Measurements from ENCODE around the gene RNF187.
A peak's percentile ranks its signal among the peaks of the same experiment; 100 is the strongest.
"Not testable (repeated sequence)": the region's sequence is repeated elsewhere in the genome, so short reads cannot be mapped to it uniquely, and the experiment has no call there.

RNF187 gene

DNA sequence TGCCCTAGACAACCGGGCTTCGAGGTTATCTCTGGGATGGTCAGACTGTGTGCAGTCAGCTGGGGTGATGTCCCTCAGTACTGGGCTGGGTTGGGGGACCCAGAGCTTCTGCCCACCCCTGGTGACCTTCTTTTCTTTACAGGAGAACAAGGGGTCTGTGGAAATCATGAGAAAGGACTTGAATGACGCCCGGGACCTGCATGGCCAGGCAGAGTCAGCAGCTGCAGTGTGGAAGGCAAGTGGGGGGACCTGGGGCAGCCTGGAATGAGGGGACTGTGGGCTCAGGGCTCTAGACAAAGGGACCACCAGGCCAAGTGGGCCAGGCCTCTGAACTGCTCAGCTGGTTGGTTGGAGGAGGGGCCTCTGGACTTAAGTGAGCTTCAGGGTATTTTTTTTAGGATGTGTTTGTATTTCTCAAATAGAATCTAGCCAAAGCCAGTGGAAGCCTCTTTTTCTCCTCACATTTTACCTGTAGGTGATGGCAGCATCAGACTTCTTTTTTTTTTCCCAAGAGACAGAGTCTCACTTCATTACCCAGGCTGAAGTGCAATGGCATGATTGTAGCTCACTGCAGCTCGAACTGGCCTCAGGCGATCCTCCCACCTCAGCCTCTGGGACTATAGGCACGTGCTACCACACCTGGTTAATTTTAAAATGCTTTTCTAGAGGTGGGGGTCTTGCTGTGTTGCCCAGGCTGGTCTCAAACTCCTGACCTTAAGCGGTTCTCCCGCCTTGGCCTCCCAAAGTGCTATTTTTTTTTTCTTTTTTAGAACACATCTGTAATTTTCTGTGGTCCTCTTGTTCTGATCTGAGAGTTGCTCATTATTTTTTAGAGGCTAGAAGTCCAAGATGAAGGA is 1.9 kb downstream of the RNF187 start:
- DNase-seq = no peak

DNA sequence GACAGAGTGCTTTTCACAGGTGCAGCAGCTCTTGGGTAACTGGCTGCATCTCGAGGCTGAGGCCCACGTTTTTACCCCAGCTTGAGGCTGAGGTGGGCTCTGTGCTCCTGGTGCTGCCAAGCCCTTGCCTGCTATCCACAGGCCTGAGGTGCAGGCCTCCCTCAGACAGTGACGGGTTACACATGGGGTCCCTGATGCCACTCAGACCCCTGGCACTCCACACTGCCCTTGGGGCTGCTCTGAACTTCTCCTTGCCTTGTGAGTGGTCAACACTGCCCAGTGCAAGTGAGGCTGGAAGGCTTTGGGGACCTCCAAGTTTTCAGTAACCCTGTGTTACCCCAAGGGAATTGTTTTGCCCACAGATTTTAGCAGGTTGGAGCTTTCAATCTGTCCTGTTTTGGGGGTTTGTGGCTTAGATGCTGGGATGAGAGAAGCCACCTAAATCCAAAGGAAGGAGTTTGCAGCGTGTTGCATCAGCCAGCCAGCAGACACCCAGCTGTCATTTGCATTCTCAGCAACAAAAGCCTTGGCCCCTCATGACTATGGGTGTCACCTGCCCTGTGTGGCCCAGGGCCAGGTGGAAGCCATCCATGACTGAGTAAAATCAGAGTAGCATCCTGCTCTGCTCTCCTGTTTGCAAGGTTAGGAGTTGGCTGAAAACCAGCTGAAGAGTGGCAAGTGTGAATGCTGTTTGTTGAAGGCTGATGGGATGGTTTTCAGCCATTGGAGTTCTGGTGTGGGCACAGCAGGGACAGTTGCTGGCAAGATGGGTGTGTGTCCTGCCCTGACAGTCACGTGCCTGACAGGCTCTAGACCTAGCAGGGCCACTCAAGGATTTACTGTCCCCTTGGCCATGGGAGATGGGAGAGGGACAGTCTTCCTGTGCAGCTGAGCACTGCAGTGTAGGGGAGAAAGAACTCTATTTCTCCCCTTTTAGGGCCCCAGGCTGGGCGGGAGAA is 3.2 kb downstream of the RNF187 start:
- no peak for DNase-seq

GRCh38 chr1:228493141-228494043 is 6.2 kb downstream of the RNF187 start:
- no peak for DNase-seq

GRCh38 chr1:228494044-228494353 is 6.8 kb downstream of the RNF187 start:
- no peak for DNase-seq

DNA sequence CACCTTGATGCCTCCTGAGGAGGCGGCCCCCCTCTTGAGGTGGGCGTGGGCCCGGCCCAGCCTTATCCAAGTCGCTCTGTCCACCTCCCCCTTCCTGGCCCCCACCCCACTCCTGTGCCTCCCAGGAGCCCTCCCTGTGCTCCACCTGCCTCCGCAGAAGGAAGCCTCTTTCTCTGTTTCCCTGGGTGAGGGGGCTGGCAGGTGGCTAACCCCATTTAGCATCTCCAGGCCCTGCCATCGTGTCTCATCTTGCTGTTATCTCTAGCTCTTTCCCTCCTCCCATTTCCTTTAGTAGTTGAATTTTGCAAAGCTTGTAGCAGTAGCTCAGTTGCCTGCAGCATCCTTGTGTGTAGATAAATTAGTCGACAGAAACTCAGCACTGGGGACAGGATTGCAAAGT is 7.2 kb downstream of the RNF187 start:
- no peak for DNase-seq

DNA sequence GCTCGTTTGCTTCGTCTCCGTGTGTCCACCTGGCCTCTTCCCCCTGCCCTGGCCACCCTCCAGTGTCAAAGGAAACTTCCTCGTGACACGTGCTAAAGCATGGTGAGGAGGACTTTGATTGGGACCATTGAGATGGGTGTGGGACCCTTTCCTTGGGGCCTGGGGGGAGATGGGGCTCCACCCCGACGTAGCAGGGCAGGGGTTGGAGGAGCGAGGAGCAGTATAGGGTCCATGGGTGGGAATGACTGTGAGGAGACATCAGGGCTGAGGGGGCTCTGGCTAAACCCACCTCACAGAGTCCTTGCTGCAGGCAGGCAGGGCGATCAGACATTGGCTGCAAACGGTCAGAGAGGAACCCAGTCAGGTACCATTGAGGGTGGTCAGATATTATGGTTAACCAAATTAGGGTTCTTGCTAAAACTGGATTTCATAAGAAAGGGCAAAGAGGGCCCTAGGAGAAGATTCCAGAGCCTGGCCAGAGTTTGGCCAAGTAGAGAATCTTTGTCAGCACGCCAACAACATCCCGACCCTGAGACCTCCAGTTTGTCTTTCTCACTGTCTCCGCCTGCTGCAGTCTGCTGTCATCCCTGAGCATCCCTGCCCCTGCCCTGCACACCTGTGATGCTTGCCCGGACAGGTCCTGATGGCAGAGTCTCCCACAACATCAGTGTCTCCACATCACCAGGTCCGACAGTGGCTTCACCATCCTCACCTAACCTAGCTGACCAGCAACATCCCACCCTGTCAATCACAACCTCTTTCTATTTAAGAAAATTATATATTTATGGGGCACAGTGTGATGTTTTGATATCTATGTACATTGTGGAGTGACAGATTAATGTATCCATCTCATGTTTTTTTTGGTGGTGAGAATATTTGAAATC is 8.0 kb downstream of the RNF187 start:
- DNase-seq = no peak

GRCh38 chr1:228496084-228496483 is 8.9 kb downstream of the RNF187 start:
- DNase-seq = no peak

DNA sequence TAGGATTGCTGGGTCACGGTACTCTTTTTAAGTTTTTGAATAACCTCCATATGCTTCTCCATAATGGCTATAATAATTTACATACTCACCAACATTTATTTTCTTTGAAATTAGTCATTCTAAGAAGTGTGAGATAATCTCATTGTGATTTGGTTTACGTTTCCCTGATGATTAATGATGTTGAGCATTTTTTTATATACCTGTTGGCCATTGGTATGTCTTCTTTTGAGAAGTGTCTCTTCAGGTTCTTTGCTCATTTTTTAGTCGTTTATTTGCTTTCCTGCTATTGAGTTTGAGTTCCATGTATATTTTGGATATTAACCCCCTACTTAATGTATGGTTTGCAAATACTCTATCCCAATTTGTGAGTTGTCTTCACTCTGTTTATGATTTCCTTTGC is 9.3 kb downstream of the RNF187 start:
- DNase-seq = no peak

GRCh38 chr1:228497206-228497605 is 10.0 kb downstream of the RNF187 start:
- DNase-seq = no peak

DNA sequence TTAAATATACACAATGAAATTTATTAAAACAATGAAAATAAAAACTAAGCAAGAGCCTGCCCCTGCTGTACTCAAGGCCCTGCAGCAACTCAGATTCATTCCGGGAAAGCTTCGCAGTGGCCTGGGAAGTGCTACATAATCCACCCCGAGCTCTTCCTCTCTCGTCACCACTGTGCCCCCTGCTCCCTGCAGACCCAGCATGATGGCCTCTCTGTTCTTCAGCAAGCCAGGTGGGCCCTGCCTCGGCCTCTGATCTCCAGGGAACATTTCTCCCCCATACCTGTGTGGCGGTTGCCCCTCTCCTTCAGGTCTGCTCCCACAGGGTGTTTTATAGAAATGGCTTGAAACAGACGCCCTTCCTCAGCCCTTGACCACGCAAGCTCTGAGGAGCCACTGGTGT is 10.6 kb downstream of the RNF187 start:
- DNase-seq = no peak

DNA sequence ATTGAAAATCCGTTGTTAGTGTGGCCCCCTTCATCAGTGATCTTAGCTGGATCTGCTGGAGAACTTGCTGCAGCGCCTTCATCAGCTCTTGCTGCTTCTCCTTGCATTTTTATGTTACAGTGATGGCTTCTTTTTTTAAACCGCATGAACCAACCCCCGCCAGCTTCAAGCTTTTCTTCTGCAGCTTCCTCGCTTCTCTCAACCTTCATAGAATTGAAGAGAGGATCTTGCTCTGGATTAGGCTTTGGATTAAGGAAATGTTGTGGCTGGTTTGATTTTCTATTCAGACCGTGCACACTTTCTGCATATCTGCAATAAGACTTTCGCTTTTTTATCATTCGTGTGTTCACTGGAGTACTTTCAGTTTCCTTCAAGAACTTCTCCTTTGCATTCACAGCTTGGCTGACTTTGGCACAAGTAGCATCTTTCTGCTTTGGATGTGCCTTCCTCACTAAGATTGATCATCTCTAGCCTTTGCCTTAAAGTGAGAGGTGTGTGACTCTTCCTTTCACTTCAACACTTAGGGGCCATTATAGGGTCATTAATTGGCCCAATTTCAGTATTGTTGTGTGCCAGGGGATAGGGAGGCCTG is 13.1 kb downstream of the RNF187 start:
- DNase-seq = no peak

DNA sequence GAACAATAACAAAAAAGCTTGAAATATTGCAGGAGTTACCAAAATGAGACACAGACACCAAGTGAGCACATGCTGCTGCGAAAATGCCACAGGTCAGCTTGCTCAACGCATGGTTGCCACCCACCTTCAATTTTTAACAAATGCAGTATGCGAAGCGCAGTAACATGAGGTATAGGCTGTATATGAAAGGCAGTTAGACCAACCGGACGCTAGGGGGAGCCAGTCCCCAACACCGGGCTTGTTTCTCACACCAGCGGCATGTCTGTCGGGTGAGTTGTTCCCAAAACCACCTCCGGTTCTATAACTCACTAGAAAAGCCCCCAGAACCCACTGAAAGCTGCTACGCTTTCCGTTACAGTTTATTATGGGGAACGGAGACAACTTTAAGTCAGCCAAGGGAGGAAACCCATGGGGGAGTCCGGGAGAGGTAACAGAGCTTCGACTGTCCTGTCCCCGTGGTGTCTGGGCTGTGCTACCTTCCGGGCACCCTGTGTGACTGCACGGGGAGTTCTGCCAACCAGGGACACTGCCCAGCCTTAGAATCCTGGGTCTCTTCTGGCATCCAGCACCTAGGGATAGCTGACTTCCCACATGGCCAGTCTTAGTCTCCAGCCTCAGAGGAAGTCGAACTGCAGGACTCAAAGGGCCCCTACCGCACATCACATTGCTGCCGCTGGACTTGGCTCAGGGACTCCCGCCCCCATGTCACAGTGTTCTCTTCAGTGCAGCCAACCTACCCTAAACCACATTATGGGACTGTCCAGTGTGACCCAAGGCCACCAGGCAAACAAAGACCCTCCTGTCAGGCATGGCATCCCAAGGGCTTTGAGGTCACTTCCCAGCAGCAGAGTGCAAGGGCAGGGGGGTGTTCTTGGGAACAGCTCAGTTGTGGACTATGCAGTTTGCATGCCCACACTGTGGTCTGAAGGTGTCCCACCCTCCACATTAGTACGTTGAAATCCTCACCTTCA is 14.0 kb downstream of the RNF187 start:
- DNase-seq = peak; percentile 89 to 90

GRCh38 chr1:228502522-228502921 is 15.3 kb downstream of the RNF187 start:
- DNase-seq = no peak

GRCh38 chr1:228505944-228506343 is 18.8 kb downstream of the RNF187 start:
- not testable (repeated sequence) for DNase-seq

GRCh38 chr1:228507961-228508652 is 20.9 kb downstream of the RNF187 start:
- DNase-seq = no peak

GRCh38 chr1:228508840-228509415 is 21.7 kb downstream of the RNF187 start:
- no peak for DNase-seq

DNA sequence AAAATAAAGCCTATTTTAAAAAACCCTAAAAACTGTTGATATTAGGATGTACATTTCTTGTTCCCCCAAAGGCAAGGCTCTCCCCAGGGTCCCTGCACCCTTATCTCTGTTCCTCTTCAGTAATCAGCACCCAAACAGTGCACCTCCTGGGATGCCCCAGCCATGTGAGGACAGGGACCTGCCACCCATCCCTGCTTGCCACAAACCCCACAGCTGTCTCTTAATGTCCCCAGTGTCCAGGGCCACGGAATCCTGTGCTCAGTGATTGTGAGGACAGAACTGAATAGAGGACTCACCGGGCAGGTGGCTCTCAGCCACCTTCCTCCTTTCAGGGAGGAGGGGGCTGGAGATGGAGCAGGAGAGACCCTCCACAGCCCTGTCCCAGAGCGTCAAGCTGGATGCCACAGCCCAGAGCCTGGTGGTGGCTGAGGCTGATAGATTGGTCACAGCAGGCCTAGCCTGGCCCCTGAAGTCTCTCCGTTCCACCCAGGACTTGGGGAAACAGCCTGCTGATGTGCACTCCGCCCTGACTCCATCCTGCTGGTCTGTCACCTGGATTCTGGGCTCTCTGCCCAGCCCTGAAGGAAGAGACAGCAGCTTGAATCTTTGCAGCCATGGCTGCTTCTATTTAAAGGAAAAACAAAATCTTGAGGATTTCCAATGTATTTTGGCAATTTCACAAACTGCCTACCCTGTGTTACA is 23.1 kb downstream of the RNF187 start:
- DNase-seq = no peak

- no peak for DNase-seq
These were observed 23.7 kb downstream of the RNF187 start for GRCh38 chr1:228510803-228511413.

Data from CD4-positive, alpha-beta T cell treated with Interleukin-4 for 1 hour (primary cell).